ENCODE measurements around the gene DOHH. TPM values are rescaled to one million over a fixed set of nuclear protein-coding genes. Genes with fewer than 3 reads are reported as not detected.

The DOHH gene
- total RNA-seq, 2 donors from 2014 or later = 14.1 to 18.4 TPM

DNA sequence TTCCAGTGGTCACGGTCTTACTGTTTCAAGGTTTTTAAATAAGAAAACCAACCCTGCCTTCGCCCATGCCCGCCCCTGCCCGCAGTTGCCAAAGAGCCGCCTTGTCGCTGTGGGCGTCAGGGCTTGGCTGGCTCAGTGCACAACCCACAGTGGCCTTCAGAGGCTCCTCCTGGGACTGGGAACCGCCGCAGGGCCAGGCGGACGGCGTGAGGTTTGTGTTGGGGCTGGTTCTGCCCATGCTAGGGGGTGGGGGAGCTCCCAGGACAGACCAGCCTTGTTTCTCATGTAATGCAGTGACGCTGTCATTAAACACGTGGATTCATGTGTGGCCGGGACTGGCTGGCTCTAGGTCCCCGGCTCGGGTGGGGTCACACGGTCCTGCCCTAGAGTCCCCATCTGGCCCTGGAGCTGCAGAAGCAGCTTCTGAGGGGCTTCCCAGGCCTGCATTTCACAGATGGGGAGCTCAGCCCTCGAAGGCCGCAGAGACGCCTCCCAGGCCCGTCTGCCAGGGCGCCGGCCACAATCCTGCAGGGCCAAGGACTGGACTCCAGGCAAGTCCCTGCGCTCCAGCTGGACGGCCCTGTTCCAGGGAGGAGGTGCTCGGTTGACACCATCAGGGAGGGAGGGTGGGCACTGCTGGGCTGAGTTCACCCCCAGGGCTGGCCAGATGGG lies 36.1 kb upstream of the DOHH start:
- Histone ChIP-seq H3K4me1 (peaks cover 0 to 6% of the 10 kb centered on the region in 2 donors), H3K4me3 (no peak overlapping the region), H3K27me3 (no peaks in the 10 kb centered on the region), H3K36me3 (peaks cover 42% of the 10 kb centered on the region), H3K27ac (peak overlapping the region; percentile 33 to 40), H3K9me3 (no peaks in the 10 kb centered on the region)
- peak; percentile 65 for DNase-seq (ENCODE audit: low spot score)
- TF ChIP-seq, protein P1, sequence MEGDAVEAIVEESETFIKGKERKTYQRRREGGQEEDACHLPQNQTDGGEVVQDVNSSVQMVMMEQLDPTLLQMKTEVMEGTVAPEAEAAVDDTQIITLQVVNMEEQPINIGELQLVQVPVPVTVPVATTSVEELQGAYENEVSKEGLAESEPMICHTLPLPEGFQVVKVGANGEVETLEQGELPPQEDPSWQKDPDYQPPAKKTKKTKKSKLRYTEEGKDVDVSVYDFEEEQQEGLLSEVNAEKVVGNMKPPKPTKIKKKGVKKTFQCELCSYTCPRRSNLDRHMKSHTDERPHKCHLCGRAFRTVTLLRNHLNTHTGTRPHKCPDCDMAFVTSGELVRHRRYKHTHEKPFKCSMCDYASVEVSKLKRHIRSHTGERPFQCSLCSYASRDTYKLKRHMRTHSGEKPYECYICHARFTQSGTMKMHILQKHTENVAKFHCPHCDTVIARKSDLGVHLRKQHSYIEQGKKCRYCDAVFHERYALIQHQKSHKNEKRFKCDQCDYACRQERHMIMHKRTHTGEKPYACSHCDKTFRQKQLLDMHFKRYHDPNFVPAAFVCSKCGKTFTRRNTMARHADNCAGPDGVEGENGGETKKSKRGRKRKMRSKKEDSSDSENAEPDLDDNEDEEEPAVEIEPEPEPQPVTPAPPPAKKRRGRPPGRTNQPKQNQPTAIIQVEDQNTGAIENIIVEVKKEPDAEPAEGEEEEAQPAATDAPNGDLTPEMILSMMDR (IDR thresholded peaks at IDR 0.05) = no peak

DNA sequence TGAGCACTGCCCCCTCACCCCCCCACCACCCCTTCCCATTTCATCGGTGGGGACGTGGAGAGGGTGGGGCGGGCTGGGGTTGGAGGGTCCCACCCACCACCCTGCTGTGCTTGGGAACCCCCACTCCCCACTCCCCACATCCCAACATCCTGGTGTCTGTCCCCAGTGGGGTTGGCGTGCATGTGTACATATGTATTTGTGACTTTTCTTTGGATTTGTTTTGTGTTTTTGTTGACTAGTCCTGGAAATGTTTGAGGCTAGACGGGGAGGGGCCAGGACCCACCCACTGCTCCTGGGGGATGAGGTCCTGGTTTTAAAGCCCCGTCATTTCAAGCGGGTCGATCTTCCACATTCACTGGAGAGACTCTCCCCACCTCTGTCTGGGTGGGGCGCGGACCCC lies 35.5 kb upstream of the DOHH start:
- Histone ChIP-seq H3K4me1 (peaks cover 0 to 6% of the 10 kb centered on the region in 2 donors), H3K27me3 (no peaks in the 10 kb centered on the region), H3K9me3 (no peaks in the 10 kb centered on the region), H3K4me3 (no peak overlapping the region), H3K27ac (no peak overlapping the region), H3K36me3 (peaks cover 48% of the 10 kb centered on the region)
- TF ChIP-seq, protein P1 (IDR thresholded peaks at IDR 0.05) = no peak
- DNase-seq (ENCODE audit: low spot score) = no peak

DNA sequence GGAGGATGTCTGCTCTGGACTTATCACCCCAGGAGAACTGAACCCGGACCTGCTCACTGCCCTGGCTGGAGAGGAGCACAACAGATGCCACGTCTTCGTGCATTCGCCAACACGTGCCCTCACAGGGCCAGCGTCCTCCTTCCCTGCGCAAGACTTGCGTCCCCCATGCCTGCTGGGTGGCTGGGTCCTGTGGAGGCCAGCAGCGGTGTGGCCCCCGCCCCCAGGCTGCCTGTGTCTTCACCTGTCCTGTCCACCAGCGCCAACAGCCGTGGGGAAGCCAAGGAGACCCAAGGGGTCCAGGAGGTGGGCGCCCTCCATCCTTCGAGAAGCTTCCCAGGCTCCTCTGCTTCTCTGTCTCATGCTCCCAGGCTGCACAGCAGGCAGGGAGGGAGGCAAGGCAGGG lies 35.1 kb upstream of the DOHH start:
- no peak for DNase-seq (ENCODE audit: low spot score)
- Histone ChIP-seq H3K4me3 (no peak overlapping the region), H3K9me3 (no peaks in the 10 kb centered on the region), H3K27me3 (no peaks in the 10 kb centered on the region), H3K36me3 (peaks cover 52% of the 10 kb centered on the region), H3K27ac (no peak overlapping the region), H3K4me1 (peaks cover 0 to 6% of the 10 kb centered on the region in 2 donors)
- TF ChIP-seq, protein P1 (IDR thresholded peaks at IDR 0.05) = no peak

DNA sequence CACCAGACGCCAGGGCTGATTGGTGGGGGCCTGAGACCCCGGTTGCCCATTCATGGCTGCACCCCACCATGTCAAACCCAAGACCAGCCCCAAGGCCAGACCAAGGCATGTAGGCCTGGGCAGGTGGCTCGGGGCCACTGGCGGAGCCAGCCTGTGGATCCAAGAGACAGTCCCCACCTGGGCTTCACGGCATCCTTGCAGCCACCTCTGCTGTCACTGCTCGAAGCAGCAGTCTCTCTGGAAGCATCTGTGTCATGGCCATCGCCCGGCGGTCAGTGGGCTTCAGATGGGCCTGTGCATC lies 34.7 kb upstream of the DOHH start:
- Histone ChIP-seq H3K4me3 (no peak overlapping the region), H3K9me3 (no peaks in the 10 kb centered on the region), H3K27ac (no peak overlapping the region), H3K27me3 (no peaks in the 10 kb centered on the region), H3K36me3 (peaks cover 52% of the 10 kb centered on the region), H3K4me1 (peaks cover 0 to 6% of the 10 kb centered on the region in 2 donors)
- DNase-seq (ENCODE audit: low spot score) = no peak
- TF ChIP-seq, protein P1 (IDR thresholded peaks at IDR 0.05) = no peak

DNA sequence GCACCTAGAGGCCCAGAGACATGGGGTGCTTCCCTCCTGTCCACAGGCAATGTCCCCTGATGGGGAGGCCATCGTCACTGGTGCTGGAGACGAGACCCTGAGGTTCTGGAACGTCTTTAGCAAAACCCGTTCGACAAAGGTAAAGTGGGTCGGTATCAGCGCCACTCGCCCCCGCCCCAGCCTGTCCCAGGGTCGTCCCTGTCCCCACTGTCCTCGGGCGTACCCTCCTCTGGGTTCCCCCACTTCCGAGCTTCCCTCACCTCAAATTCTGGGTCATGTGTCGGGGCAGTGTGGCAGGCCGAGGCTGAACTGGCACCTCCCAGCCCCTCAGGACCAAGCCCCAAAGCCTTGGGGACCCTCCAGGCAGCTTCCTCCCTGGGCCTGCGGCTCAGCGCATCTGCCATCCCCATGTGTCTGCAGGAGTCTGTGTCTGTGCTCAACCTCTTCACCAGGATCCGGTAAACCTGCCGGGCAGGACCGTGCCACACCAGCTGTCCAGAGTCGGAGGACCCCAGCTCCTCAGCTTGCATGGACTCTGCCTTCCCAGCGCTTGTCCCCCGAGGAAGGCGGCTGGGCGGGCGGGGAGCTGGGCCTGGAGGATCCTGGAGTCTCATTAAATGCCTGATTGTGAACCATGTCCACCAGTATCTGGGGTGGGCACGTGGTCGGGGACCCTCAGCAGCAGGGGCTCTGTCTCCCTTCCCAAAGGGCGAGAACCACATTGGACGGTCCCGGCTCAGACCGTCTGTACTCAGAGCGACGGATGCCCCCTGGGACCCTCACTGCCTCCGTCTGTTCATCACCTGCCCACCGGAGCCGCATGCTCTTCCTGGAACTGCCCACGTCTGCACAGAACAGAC lies 34.1 kb upstream of the DOHH start:
- no peak for DNase-seq (ENCODE audit: low spot score)
- peaks cover 52% of the 10 kb centered on the region for H3K36me3 ChIP-seq
- TF ChIP-seq, protein P1 (IDR thresholded peaks at IDR 0.05) = no peak

More for the DNA sequence above, 34.1 kb upstream of the DOHH start:
- no peak overlapping the region for H3K27ac ChIP-seq
- H3K27me3 ChIP-seq = no peaks in the 10 kb centered on the region
- peaks cover 0 to 6% of the 10 kb centered on the region in 2 donors for H3K4me1 ChIP-seq
- H3K4me3 ChIP-seq = no peak overlapping the region
- H3K9me3 ChIP-seq = no peaks in the 10 kb centered on the region

All from right atrium auricular region (tissue), 2 donors.